ENCODE results near the gene SHCBP1L. TPM values are rescaled to one million over a fixed set of nuclear protein-coding genes. Genes with fewer than 3 reads are reported as not detected.

The SHCBP1L gene
- total RNA-seq, 1 experiment from 2014 or later = not detected

DNA sequence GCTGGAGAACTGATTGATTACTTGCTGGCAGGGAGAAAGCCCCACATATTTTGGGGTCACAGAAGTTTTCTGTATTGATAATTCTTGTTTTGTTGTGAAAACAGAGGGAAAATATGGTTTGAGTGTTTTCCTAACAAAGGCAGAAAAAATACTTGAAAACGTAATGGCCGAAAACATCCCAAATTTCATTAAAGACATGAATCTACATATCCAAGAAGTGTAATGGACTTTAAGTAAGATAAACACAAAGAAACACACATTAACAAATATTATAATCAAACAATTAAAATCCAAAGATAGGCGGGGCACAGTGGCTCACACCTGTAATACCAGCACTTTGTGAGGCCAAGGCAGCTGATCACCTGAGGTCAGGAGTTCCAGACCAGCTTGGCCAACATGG lies 39.6 kb downstream of the SHCBP1L start (continued):
- TF ChIP-seq, protein P1, sequence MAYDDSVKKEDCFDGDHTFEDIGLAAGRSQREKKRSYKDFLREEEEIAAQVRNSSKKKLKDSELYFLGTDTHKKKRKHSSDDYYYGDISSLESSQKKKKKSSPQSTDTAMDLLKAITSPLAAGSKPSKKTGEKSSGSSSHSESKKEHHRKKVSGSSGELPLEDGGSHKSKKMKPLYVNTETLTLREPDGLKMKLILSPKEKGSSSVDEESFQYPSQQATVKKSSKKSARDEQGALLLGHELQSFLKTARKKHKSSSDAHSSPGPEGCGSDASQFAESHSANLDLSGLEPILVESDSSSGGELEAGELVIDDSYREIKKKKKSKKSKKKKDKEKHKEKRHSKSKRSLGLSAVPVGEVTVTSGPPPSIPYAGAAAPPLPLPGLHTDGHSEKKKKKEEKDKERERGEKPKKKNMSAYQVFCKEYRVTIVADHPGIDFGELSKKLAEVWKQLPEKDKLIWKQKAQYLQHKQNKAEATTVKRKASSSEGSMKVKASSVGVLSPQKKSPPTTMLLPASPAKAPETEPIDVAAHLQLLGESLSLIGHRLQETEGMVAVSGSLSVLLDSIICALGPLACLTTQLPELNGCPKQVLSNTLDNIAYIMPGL (CRISPR knock-in tag; IDR thresholded peaks at IDR 0.05) = no peak
- TF ChIP-seq, protein P2, sequence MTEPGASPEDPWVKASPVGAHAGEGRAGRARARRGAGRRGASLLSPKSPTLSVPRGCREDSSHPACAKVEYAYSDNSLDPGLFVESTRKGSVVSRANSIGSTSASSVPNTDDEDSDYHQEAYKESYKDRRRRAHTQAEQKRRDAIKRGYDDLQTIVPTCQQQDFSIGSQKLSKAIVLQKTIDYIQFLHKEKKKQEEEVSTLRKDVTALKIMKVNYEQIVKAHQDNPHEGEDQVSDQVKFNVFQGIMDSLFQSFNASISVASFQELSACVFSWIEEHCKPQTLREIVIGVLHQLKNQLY (CRISPR knock-in tag; IDR thresholded peaks at IDR 0.05) = no peak

DNA sequence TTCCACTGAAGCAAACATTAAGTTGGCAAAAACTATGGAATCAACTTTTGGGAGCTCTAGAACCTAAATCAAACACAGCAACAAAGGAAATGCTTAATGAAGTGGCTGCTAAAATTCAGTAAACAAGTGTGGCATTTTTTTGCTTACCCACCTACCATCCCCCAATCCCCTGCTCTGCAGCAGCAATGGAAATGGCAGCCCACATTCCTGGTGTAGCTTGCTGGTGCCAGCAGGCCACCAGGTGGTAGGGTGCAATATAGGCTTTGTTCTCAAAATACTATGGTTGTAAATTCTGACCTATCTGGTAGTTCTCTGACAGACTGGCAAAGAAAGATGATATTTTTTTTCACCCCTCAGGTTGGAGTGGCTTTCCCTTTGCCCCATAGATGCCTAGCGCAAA lies 42.8 kb downstream of the SHCBP1L start:
- H3K27ac Mint-ChIP-seq = peak overlapping the region; percentile 69
- POLR2A ChIA-PET = no interaction called here
- H3K4me3 Mint-ChIP-seq = no peak overlapping the region
- TF ChIP-seq ZNF317 (CRISPR knock-in tag; IDR thresholded peaks at IDR 0.05; ENCODE audit: borderline replicate concordance, low read depth) = no peak
- TF ChIP-seq, protein P3, sequence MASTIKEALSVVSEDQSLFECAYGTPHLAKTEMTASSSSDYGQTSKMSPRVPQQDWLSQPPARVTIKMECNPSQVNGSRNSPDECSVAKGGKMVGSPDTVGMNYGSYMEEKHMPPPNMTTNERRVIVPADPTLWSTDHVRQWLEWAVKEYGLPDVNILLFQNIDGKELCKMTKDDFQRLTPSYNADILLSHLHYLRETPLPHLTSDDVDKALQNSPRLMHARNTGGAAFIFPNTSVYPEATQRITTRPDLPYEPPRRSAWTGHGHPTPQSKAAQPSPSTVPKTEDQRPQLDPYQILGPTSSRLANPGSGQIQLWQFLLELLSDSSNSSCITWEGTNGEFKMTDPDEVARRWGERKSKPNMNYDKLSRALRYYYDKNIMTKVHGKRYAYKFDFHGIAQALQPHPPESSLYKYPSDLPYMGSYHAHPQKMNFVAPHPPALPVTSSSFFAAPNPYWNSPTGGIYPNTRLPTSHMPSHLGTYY (CRISPR knock-in tag; IDR thresholded peaks at IDR 0.05) = 0 out of 2 replicates have a peak, but pooled peaks have one; percentile 40
- TF ChIP-seq MYBL2 (CRISPR knock-in tag; IDR thresholded peaks at IDR 0.05) = no peak
- TF ChIP-seq EMX1 (CRISPR knock-in tag; IDR thresholded peaks at IDR 0.05) = no peak
- TF ChIP-seq ZNF671 (CRISPR knock-in tag; IDR thresholded peaks at IDR 0.05) = no peak
- TF ChIP-seq ETV6 (CRISPR knock-in tag; IDR thresholded peaks at IDR 0.05) = no peak
- peak; percentile 50; the same call in 1 of the 2 replicates for TF ChIP-seq TEAD4 (CRISPR knock-in tag; IDR thresholded peaks at IDR 0.05)
- TF ChIP-seq ZNF263 (CRISPR knock-in tag; IDR thresholded peaks at IDR 0.05; ENCODE audit: low read depth) = no peak
- TF ChIP-seq ZNF416 (CRISPR knock-in tag; IDR thresholded peaks at IDR 0.05) = no peak
- CTCF ChIA-PET = interaction anchor here (0.7 to 1.4 kb wide), 5 partner anchors 21 to 325 kb away, joined by 3 to 6 read pairs (median 3); no protein-coding TSS in a partner anchor
- no peaks in the 10 kb centered on the region; the same call in 1 of the 2 replicates for H3K36me3 Mint-ChIP-seq
- DNase-seq (ENCODE audit: low spot score) (peak; percentile 35), ATAC-seq (peak; percentile 97)
- H3K9me3 Mint-ChIP-seq = peaks cover 12% of the 10 kb centered on the region
- H3K27me3 Mint-ChIP-seq (ENCODE audit: low read depth) = no peaks in the 10 kb centered on the region
- peaks cover 12% of the 10 kb centered on the region for H3K4me1 Mint-ChIP-seq

DNA sequence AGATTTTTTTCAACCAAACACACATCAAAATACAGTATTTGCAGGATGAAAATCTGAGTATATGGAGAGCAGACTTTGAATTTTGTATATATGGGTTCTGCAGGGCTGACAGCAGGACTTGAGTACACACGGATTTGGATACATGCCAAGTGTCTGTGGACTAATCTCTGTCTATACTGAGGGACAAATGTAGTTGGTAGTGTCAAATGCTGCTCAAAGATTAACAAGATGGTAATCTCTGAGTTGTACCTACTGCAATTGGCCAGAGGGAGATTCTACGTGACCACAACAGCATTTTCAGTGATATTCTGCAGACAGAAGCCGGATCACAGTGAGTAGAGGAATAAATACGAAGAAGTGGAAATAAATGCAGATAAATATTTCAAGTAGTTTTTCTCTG lies 43.4 kb downstream of the SHCBP1L start:
- peaks cover 12% of the 10 kb centered on the region for H3K4me1 Mint-ChIP-seq
- ChIA-PET CTCF (interaction anchor here (0.7 to 1.4 kb wide), 5 partner anchors 21 to 325 kb away, joined by 3 to 6 read pairs (median 3); no protein-coding TSS in a partner anchor), POLR2A (no interaction called here)
- TF ChIP-seq, protein P4, sequence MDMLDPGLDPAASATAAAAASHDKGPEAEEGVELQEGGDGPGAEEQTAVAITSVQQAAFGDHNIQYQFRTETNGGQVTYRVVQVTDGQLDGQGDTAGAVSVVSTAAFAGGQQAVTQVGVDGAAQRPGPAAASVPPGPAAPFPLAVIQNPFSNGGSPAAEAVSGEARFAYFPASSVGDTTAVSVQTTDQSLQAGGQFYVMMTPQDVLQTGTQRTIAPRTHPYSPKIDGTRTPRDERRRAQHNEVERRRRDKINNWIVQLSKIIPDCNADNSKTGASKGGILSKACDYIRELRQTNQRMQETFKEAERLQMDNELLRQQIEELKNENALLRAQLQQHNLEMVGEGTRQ (CRISPR knock-in tag; IDR thresholded peaks at IDR 0.05) = no peak
- TF ChIP-seq FOXP1 (CRISPR knock-in tag; IDR thresholded peaks at IDR 0.05; ENCODE audit: borderline replicate concordance) = no peak
- no peak for TF ChIP-seq MYBL2 (CRISPR knock-in tag; IDR thresholded peaks at IDR 0.05)
- no peak for TF ChIP-seq HMGA2 (CRISPR knock-in tag; IDR thresholded peaks at IDR 0.05)
- TF ChIP-seq ETV6 (CRISPR knock-in tag; IDR thresholded peaks at IDR 0.05) = no peak
- no peak for TF ChIP-seq ZNF138 (CRISPR knock-in tag; conservative IDR thresholded peaks at IDR 0.05)
- no peak for TF ChIP-seq ZNF423 (CRISPR knock-in tag; IDR thresholded peaks at IDR 0.05)
- no peak for TF ChIP-seq GRHL2 (CRISPR knock-in tag; IDR thresholded peaks at IDR 0.05; ENCODE audit: insufficient replicate concordance, severe bottlenecking)
- no peak for TF ChIP-seq ZNF416 (CRISPR knock-in tag; IDR thresholded peaks at IDR 0.05)
- no peak for TF ChIP-seq MXD4 (CRISPR knock-in tag; IDR thresholded peaks at IDR 0.05; ENCODE audit: borderline replicate concordance)
- DNase-seq (ENCODE audit: low spot score) (no peak), ATAC-seq (0 out of 2 replicates have a peak, but pooled peaks have one; percentile 26)
- peak overlapping the region; percentile 10; the same call in 1 of the 2 replicates for H3K27ac Mint-ChIP-seq
- H3K27me3 Mint-ChIP-seq (ENCODE audit: low read depth) = no peaks in the 10 kb centered on the region
- no peak overlapping the region for H3K4me3 Mint-ChIP-seq
- no peaks in the 10 kb centered on the region; the same call in 1 of the 2 replicates for H3K36me3 Mint-ChIP-seq
- H3K9me3 Mint-ChIP-seq = peaks cover 12% of the 10 kb centered on the region
